ENCODE results near the gene STOM.

DNA sequence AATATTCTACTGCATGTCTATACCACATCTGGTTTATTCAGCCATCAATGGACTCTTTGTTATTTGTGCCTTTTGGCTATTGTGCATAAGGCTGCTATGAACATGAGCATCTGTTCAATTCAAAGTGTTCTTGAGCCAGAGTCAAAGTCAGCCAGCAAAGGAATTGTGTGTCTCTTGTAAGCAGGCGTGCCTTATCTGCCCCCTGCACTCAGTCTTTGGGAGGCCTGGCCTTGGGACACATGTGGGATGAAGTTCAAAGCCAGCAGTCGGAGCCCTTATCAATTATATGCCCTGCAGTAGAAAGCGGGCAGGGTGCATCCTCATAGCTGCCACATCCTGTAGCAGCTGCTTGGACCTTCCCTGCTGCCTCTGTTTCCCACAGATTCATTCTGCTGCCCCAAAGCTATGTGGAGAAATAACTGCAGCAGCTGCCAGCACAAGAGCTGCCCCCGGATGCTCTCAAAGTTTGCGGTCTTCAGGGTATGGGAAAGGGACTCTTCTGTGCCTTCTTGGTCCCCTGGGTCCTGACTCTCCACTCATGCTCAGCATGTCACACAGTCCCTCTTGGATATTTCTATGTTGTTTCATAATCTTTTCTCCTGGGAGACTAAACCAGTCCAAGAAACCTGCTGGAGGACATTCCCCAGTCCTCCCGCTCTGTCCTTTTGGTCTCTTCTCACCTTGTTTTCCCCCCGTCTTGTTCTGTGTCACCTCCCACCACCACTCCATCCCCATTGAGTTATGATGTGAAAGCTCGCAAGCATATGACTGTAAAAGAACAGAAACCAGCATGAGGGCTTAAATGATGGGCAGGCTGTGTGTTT is 35.9 kb downstream of the STOM start:
- TF ChIP-seq, protein P1, sequence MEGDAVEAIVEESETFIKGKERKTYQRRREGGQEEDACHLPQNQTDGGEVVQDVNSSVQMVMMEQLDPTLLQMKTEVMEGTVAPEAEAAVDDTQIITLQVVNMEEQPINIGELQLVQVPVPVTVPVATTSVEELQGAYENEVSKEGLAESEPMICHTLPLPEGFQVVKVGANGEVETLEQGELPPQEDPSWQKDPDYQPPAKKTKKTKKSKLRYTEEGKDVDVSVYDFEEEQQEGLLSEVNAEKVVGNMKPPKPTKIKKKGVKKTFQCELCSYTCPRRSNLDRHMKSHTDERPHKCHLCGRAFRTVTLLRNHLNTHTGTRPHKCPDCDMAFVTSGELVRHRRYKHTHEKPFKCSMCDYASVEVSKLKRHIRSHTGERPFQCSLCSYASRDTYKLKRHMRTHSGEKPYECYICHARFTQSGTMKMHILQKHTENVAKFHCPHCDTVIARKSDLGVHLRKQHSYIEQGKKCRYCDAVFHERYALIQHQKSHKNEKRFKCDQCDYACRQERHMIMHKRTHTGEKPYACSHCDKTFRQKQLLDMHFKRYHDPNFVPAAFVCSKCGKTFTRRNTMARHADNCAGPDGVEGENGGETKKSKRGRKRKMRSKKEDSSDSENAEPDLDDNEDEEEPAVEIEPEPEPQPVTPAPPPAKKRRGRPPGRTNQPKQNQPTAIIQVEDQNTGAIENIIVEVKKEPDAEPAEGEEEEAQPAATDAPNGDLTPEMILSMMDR (conservative IDR thresholded peaks at IDR 0.05; ENCODE audit: low read depth, low read length) = no peak
- TF ChIP-seq EZH2phosphoT487 (IDR thresholded peaks at IDR 0.05; ENCODE audit: borderline replicate concordance, low read length) = no peak
- TF ChIP-seq EZH2 (IDR thresholded peaks at IDR 0.05; ENCODE audit: low read length, unreplicated experiment) = no peak
